ENCODE measurements around the gene VTI1A. TPM values are rescaled to one million over a fixed set of nuclear protein-coding genes. Genes with fewer than 3 reads are reported as not detected.

The VTI1A gene
- total RNA-seq, 4 donors from 2014 or later, result 21.5 to 50.6 (median 37.5) TPM

DNA sequence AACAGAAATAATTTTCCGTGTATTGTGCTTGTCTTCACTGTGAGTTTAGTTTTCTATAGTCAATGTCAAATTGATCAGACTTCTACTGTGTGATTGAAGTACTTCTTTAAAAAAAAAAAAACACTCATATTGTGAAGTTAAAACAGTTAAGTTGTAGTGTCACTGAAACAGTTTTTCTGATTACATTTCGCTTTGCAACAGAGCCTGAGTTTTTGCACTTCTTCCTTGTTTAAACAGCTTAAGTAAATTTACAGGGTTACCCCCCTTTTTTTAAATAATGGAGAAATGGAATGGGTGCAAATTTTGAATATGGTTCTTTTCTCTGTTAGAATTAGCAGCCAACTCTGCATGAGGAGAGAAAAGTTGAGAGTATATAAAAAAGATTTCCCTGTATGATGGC, 117.3 kb downstream of the VTI1A start:
- Histone ChIP-seq H3K27ac (no peak overlapping the region), H3K27me3 (no peaks in the 10 kb centered on the region), H3K36me3 (no peaks in the 10 kb centered on the region), H3K4me1 (no peaks in the 10 kb centered on the region), H3K4me3 (no peak overlapping the region), H3K9me3 (no peaks in the 10 kb centered on the region)
- TF ChIP-seq, protein P1, sequence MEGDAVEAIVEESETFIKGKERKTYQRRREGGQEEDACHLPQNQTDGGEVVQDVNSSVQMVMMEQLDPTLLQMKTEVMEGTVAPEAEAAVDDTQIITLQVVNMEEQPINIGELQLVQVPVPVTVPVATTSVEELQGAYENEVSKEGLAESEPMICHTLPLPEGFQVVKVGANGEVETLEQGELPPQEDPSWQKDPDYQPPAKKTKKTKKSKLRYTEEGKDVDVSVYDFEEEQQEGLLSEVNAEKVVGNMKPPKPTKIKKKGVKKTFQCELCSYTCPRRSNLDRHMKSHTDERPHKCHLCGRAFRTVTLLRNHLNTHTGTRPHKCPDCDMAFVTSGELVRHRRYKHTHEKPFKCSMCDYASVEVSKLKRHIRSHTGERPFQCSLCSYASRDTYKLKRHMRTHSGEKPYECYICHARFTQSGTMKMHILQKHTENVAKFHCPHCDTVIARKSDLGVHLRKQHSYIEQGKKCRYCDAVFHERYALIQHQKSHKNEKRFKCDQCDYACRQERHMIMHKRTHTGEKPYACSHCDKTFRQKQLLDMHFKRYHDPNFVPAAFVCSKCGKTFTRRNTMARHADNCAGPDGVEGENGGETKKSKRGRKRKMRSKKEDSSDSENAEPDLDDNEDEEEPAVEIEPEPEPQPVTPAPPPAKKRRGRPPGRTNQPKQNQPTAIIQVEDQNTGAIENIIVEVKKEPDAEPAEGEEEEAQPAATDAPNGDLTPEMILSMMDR (IDR thresholded peaks at IDR 0.05), result no peak
- TF ChIP-seq POLR2A (IDR thresholded peaks at IDR 0.05), result no peak
- DNase-seq, result no peak
- intact Hi-C loops (cut with DNase I; ENCODE audit: low total_unique reads), result loop anchor here (10.0 kb wide), 1 partner anchor 820 kb away; no protein-coding TSS in a partner anchor

- intact Hi-C loops (cut with DNase I; ENCODE audit: low total_unique reads), result loop anchor here (10.0 kb wide), 1 partner anchor 819 kb away; no protein-coding TSS in a partner anchor
- Histone ChIP-seq H3K27me3 (no peaks in the 10 kb centered on the region), H3K27ac (no peak overlapping the region), H3K4me3 (no peak overlapping the region), H3K4me1 (no peaks in the 10 kb centered on the region), H3K9me3 (no peaks in the 10 kb centered on the region), H3K36me3 (no peaks in the 10 kb centered on the region)
- peak in 1 of 2 donors; percentile 23 for DNase-seq
- TF ChIP-seq, protein P1 (IDR thresholded peaks at IDR 0.05), result peak; percentile 43 to 62 (median 48)
- TF ChIP-seq POLR2A (IDR thresholded peaks at IDR 0.05), result no peak
These were observed 118.5 kb downstream of the VTI1A start for GRCh38 chr10:112565434-112566053.

- TF ChIP-seq, protein P1 (IDR thresholded peaks at IDR 0.05), result no peak
- no peak for TF ChIP-seq POLR2A (IDR thresholded peaks at IDR 0.05)
- Histone ChIP-seq H3K9me3 (no peaks in the 10 kb centered on the region), H3K36me3 (no peaks in the 10 kb centered on the region), H3K4me3 (no peak overlapping the region), H3K4me1 (no peaks in the 10 kb centered on the region), H3K27me3 (no peaks in the 10 kb centered on the region), H3K27ac (no peak overlapping the region)
- no peak for DNase-seq
- intact Hi-C loops (cut with DNase I; ENCODE audit: low total_unique reads), result no loop called here
These were observed 123.6 kb downstream of the VTI1A start for GRCh38 chr10:112570585-112570984.

- DNase-seq, result no peak
- intact Hi-C loops (cut with DNase I; ENCODE audit: low total_unique reads), result no loop called here
- TF ChIP-seq POLR2A (IDR thresholded peaks at IDR 0.05), result no peak
- TF ChIP-seq, protein P1 (IDR thresholded peaks at IDR 0.05), result no peak
- no peaks in the 10 kb centered on the region for H3K9me3 ChIP-seq
- no peaks in the 10 kb centered on the region for H3K27me3 ChIP-seq
- H3K36me3 ChIP-seq, result no peaks in the 10 kb centered on the region
- no peak overlapping the region for H3K27ac ChIP-seq
- no peaks in the 10 kb centered on the region for H3K4me1 ChIP-seq
- no peak overlapping the region for H3K4me3 ChIP-seq
These were observed 132.6 kb downstream of the VTI1A start for GRCh38 chr10:112579578-112579977.

DNA sequence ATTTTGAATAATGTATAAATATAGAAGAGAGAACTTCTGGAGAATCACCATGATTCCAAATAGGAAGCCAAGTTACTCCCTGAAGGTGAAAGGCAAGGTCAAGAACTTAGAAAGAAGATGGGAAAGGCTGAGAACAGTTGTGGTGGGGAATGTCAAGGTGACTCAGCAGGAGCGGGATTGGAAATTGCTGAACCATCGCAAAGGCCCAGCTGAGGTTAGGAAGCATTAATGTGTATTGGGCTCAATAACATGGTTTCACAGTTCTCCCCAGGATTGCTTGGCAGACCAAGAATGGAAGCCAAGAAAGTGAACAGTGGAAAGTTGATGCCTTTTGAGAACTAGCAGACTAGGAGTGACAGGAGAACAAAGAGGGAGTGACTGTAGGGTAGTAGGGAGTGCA, 133.3 kb downstream of the VTI1A start:
- no peak for DNase-seq
- Histone ChIP-seq H3K4me1 (no peaks in the 10 kb centered on the region), H3K27ac (no peak overlapping the region), H3K4me3 (no peak overlapping the region), H3K36me3 (no peaks in the 10 kb centered on the region), H3K27me3 (no peaks in the 10 kb centered on the region), H3K9me3 (no peaks in the 10 kb centered on the region)
- TF ChIP-seq, protein P1 (IDR thresholded peaks at IDR 0.05), result no peak
- no peak for TF ChIP-seq POLR2A (IDR thresholded peaks at IDR 0.05)
- intact Hi-C loops (cut with DNase I; ENCODE audit: low total_unique reads), result no loop called here

Measured in uterus (tissue), 4 donors.